Dedifferentiated amniotic fluid mesenchymal stem cell (primary cell): ENCODE results near the gene CR2.
"Not testable (repeated sequence)": the region's sequence is repeated elsewhere in the genome, so short reads cannot be mapped to it uniquely, and the experiment has no call there.

Experiments used
- DNase-seq: peaks from one replicate; pipeline ENCODE4 v3.0.0-alpha.2; 2016; ENCODE audit errors: extremely low spot score

The CR2 gene

DNA sequence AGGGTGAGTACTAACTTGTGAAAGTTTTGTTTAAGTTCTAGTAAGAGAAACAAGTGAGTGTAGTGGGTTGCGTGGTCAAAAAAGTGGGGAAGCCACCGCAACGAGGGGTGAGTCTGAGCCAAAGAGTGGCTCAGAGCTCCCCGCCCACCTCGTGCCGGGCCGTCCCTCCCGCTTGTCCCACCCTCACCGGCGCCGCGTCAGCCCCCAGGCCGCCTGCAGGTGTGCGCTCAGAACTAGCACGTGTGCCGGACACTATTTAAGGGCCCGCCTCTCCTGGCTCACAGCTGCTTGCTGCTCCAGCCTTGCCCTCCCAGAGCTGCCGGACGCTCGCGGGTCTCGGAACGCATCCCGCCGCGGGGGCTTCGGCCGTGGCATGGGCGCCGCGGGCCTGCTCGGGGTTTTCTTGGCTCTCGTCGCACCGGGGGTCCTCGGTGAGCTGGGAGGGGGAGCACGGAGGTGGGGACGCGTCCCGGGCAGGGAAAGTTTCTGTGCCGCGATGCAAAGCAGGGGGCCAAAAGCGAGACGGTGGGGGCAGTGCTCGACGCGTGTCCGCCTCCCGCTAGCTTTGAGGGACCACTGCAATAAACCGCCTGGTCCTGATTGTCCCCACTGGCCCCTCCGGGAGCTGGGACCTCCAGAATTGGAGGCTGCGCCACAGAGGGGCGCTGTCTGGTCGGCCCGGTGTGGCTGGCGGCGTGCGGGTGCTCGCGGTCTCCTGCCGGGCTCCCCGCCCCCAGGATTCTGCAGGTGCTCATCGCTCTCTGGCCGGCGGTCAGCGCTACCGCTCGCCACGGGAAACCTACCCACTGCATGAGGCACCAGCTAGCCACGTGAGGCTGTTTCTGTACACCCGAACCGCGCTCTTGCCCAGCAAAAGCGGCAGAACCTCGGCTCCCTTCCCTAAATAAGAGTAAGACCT is at the start of gene CR2:
Gene CR2 (plus strand): TSS at position 283 of the 919 bp plus-strand sequence. CDS start 91 bp downstream, at position 374.
- DNase-seq = no peak

DNA sequence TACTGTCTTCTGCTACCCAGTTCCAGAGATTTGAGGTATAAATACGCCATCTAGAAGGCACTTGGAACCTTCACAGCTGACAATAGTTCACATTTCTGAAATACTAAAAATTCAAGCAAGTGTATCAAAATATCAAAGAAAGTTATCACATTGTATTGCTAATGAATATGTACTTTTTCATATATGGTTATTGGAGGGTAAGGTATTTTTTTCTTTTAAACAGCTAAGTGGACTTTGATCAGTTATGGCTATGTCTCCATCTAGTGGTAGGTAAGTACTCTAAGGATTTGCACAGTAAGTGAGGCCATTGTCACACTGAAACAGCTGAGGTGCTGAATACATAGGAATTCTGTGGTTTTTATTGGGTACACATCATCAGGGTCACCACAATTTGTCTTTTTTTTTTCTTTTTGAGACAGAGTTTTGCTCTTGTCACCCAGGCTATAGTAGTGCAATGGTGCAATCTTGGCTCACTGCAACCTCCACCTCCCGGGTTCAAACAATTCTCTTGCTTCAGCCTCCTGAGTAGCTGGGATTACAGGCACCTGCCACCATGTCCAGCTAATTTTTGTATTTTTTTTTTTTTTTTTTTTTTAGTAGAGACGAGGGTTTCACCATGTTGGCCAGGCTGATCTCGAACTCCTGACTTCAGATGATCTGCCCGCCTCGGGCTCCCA is 49.1 kb upstream of the CR2 start:
- peak; percentile 81 for DNase-seq

- DNase-seq = no peak
Measured at GRCh38 chr1:207405814-207406213, 48.3 kb upstream of the CR2 start.

GRCh38 chr1:207407655-207408260 is 46.4 kb upstream of the CR2 start:
- no peak for DNase-seq

DNA sequence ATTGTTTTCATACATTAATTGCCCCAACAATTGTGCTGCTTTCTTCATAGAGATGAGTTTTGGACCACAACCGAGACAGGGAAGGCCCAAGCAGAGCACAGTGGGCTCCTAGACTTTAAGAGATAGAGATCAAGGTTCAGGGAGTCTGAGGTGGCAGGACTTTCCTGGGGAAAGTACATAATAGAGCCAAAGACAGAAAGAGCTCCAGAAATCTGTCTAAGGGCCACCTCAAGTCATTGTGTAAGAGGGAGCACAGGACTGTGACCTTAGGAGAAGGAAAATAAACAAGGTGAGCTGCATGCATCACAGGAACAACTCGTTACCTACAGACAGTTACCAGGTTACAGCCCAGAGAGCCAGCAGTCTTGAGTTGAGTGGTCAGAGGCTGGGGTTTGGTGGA is 41.3 kb upstream of the CR2 start:
- no peak for DNase-seq

DNA sequence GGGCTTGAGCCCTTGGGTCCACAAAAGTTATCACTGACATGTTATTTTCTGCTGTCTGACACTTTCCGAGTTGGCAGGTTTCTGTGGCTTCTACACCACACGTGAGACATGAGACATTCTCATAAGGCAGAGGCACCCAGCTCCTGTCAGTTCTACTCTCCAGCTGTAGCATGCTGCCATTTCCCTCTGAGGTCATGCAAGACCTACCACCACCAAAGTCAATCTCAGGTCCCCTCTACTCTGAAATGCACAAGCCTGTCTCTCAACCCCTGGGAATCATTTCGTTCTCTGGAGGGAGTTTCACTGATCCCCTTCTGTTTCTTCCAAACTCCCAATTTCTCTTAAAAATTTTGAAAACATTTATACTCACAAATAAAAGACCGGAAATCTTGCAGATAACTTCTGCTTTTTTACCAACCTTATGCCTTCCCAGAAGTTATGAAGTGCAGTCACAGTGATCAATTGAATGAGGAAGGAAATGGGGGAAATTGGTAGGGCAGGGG is 39.5 kb upstream of the CR2 start:
- no peak for DNase-seq

DNA sequence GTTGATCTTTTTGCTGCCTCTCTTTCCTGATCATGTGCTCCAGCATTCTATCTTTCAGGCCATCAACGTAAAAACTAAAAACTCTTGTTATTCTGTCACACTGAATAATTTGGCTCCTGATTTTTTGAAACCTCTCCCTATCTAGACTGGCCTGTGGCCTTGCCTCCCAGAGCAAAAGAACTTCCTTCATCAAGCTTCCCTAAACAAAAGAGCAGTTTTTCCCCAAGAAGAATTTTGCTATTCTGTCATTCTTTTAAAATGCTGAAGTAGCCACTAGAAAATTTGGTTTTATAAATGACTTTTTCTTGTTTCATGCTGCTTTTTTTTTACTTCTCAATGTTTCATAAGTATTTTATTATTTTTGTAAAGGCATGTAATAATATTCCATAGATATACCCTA is 37.1 kb upstream of the CR2 start:
- no peak for DNase-seq

DNA sequence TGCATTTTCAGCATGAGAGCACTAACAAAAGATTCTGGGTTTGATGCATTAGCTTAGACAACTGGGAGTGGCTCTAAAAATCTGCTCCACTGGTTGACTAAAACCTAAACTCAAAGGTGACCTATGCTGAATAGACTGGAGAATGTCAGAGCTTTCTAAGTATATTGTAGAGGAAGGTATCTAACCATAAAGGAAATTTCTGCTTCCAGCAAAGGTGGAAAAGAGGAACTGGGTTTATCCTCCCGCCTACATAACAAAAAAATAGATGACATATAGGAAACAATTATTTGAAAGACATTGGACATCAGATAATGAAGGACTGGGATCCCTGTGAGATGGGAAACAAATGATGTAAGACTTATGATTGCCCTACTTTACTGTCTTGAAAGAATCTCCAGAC is 35.8 kb upstream of the CR2 start:
- DNase-seq = no peak

DNA sequence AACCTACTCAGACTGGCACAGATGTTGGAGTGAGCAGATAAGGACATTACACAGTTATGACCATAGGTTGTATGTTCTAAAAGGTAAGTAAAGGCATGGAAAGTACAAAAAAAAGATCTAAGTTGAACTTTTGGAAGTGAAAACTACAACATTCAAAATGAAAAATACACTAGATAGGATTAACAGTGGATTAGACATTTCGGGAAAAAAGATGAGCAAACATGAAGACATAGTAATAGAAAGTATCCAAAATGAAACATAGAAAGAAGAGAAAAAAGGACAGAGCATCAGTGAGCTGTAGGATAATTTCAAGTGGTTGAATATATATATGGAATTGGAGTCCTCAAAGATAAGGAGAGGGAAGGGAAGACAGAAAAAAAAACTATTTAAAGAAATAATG is 34.0 kb upstream of the CR2 start:
- no peak for DNase-seq

DNA sequence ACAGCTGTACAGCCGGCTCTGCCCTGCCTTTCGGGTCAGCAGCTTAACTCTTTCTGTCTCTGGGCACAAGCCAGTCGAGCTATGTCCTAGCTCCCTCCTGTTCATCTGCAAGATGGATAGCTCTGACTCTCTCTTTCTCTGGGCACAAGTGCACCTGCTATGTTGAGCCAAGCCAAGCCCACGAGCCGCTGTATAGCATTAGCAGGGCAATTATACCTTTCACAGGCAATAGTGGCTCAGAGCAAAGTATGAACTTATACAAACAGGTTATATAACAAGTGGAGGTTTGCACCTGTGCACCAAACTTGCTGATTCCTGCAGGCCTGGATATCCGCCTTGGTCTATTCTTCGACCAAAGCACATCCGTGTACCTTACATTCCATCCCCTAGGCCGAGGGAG is 33.0 kb upstream of the CR2 start:
- DNase-seq = no peak

DNA sequence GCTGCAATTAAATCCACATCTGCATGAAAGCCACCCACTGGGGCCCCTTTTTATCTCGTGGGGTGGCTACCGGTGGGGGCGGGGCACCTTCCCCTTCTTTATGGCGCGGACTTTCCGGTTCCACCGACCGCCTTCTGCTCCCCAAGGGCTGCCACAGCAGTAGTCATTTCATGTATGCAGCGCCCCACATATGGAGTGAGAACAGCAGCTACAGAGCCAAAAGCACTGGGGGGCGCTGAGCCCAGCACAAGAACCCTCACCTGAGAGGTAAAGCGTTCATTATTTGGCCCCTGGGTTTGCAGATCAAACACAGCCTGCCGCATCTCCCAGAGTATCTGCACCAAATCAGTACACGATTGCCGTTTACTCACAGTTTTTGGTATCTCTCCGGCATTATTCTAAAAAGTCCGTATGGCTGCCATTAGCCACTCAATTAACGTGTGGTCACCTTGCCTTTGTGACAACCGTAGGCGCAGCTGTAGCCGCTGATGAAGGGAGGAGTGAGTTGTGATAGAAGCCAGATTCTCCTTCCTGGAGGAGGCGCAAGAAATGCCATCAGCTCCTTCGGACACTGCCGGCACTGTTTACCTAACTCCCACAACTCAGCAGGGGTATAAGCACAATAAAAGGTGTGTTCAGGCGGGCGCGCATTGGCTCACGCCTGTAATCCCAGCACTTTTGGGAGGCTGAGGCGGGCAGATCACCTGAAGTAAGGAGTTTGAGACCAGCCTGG is 30.4 kb upstream of the CR2 start:
- DNase-seq = no peak

DNA sequence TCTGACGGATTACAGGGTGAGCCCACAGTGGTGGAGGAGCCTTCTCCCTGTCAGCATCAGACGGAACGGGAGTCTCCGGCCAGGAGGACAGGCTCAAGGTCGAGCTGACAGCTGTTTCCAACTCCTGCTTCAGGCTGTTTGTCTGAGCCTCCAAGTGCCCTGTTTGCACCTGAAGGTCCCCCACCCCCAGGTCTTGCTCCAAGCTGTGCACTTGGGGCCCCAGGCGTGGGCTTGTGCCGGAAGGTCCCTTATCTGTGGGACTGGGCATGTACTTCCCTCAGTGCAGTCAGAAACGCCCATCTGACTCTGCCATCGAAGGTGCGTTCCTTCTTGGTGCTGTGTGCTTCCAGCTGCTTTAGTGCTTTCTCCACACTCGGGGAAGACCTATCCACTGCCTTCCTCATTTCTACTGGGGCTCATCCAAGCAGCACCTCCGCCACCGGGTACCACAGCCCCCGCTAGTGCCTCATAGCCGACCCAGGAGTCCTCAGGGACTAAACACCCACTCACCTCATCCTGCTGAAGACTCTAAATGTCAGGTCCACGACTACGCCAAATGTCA is 29.5 kb upstream of the CR2 start:
- no peak for DNase-seq

GRCh38 chr1:207427832-207428585 is 26.1 kb upstream of the CR2 start:
- DNase-seq = no peak

DNA sequence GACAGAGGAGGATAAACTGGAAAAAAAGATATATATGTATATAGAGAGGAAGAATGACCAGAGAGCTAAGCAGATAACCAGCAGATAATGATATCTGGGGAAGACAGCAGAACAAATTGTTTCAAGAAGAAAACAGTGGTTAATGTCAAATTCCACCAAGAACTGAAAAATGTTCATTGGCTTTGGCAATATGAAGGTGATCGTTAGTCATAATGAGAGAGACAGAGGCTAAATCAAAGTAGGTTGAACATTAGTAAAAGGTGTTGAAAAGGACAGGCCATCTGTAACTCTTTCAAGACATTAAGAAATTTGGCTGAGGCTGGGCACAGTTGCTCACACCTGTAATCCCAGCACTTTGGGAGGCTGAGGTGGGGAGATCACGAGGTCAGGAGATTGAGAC is 25.3 kb upstream of the CR2 start:
- DNase-seq = no peak

- DNase-seq = no peak
Measured at GRCh38 chr1:207429963-207430362, 24.2 kb upstream of the CR2 start.

GRCh38 chr1:207430602-207431001 is 23.5 kb upstream of the CR2 start:
- DNase-seq = no peak

- DNase-seq = no peak
Measured at GRCh38 chr1:207431508-207431907, 22.6 kb upstream of the CR2 start.

DNA sequence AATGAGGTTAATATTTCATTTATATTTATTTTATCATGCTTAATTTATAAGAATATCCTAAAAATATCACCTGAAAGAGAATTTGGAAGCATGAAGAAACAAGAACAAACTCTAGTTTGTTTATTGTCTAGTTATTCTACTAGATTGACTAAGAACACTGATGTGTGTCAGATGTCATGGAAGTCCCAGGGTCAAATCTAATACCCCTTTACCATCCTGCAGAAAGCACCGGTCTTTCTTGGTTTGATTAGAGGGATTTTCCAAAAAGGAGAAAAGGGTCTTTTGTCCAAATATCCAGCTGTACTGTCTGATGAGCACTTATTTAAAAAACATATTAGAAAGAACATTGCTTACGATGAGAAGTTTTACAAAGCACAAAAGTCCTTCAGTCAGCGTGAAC is 20.7 kb upstream of the CR2 start:
- DNase-seq = no peak

DNA sequence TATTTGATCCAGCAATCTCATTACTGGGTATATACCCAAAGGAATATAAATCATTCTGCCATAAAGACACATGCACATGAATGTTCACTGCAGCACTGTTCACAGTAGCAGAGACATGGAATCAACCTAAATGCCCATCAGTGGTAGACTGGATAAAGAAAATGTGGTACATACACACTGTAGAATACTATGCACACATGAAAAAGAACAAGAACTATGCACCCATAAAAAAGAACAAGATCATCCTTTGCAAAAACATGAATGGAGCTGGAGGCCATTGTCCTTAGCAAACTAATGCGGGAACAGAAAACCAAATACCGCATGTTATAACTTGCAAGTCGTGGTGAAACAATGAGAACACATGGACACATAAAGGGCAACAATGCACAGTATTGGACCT is 17.4 kb upstream of the CR2 start:
- DNase-seq = not testable (repeated sequence)

- DNase-seq = no peak
Measured at GRCh38 chr1:207440626-207441025, 13.5 kb upstream of the CR2 start.
